ENCODE measurements around the gene SNTG2.

SNTG2 gene

GRCh38 chr2:1299043-1299442, 348.4 kb downstream of the SNTG2 start:
- ATAC-seq, result no peak
- TF ChIP-seq OSR1 (CRISPR knock-in tag; IDR thresholded peaks at IDR 0.05) (no peak), ZFP30 (CRISPR knock-in tag; IDR thresholded peaks at IDR 0.05) (no peak), POU6F1 (CRISPR knock-in tag; IDR thresholded peaks at IDR 0.05; ENCODE audit: borderline replicate concordance, low read depth) (no peak), ZC3H10 (CRISPR knock-in tag; IDR thresholded peaks at IDR 0.05) (no peak), ZNF565 (CRISPR knock-in tag; conservative IDR thresholded peaks at IDR 0.05; ENCODE audit: low read depth) (no peak)

- TF ChIP-seq GLIS3 (CRISPR knock-in tag; IDR thresholded peaks at IDR 0.05) (no peak), OSR1 (CRISPR knock-in tag; IDR thresholded peaks at IDR 0.05) (no peak), CREB5 (CRISPR knock-in tag; IDR thresholded peaks at IDR 0.05; ENCODE audit: low read depth) (no peak), ZNF8 (CRISPR knock-in tag; IDR thresholded peaks at IDR 0.05) (no peak), PPARA (CRISPR knock-in tag; IDR thresholded peaks at IDR 0.05; ENCODE audit: borderline replicate concordance) (no peak), TCF4 (CRISPR knock-in tag; IDR thresholded peaks at IDR 0.05; ENCODE audit: borderline replicate concordance) (no peak), TSHZ2 (CRISPR knock-in tag; IDR thresholded peaks at IDR 0.05) (no peak), TOX (CRISPR knock-in tag; IDR thresholded peaks at IDR 0.05; ENCODE audit: borderline replicate concordance) (no peak), ZNF565 (CRISPR knock-in tag; conservative IDR thresholded peaks at IDR 0.05; ENCODE audit: low read depth) (no peak), BACH2 (CRISPR knock-in tag; IDR thresholded peaks at IDR 0.05; ENCODE audit: borderline replicate concordance) (no peak), RARB (CRISPR knock-in tag; IDR thresholded peaks at IDR 0.05) (no peak), CSRNP3 (CRISPR knock-in tag; IDR thresholded peaks at IDR 0.05) (no peak), ESRRG (CRISPR knock-in tag; IDR thresholded peaks at IDR 0.05) (no peak), ZFP3 (CRISPR knock-in tag; IDR thresholded peaks at IDR 0.05) (no peak), POU6F1 (CRISPR knock-in tag; IDR thresholded peaks at IDR 0.05; ENCODE audit: borderline replicate concordance, low read depth) (no peak), ZNF70 (CRISPR knock-in tag; IDR thresholded peaks at IDR 0.05) (no peak), CSDC2 (CRISPR knock-in tag; IDR thresholded peaks at IDR 0.05) (no peak)
- no peak for ATAC-seq
Observed at GRCh38 chr2:1300284-1300683, 349.6 kb downstream of the SNTG2 start.

- ATAC-seq, result no peak
- TF ChIP-seq ARNTL (CRISPR knock-in tag; IDR thresholded peaks at IDR 0.05; ENCODE audit: borderline replicate concordance, low read depth), result no peak
- TF ChIP-seq CREB5 (CRISPR knock-in tag; IDR thresholded peaks at IDR 0.05; ENCODE audit: low read depth), result no peak
- TF ChIP-seq TSHZ2 (CRISPR knock-in tag; IDR thresholded peaks at IDR 0.05), result no peak
- no peak for TF ChIP-seq ZFP30 (CRISPR knock-in tag; IDR thresholded peaks at IDR 0.05)
- no peak for TF ChIP-seq RARB (CRISPR knock-in tag; IDR thresholded peaks at IDR 0.05)
- TF ChIP-seq ESRRG (CRISPR knock-in tag; IDR thresholded peaks at IDR 0.05), result no peak
Observed at GRCh38 chr2:1301056-1301455, 350.4 kb downstream of the SNTG2 start.
